ES-I3 (cell line): ENCODE results near the gene TTLL4.
A peak's percentile ranks its signal among the peaks of the same experiment; 100 is the strongest.
"Not testable (repeated sequence)": the region's sequence is repeated elsewhere in the genome, so short reads cannot be mapped to it uniquely, and the experiment has no call there.

Source experiments
- H3K36me3 ChIP-seq: 2 replicates; pipeline ENCODE4 v1.6.1; 2013; ENCODE audit warnings: mild to moderate bottlenecking, low read length, control low read depth, moderate library complexity; ENCODE audit not compliant: insufficient read depth
- H3K4me1 ChIP-seq: 2 replicates; pipeline ENCODE4 v1.6.1; 2013; ENCODE audit warnings: mild to moderate bottlenecking, control low read depth, low read length; ENCODE audit not compliant: insufficient read depth
- H3K9ac ChIP-seq: 2 replicates; pipeline ENCODE4 v1.6.1; 2013; ENCODE audit warnings: low read depth, mild to moderate bottlenecking, low read length, moderate library complexity
- H3K9me3 ChIP-seq: 2 replicates; pipeline ENCODE4 v1.6.1; 2013; ENCODE audit warnings: mild to moderate bottlenecking, low read length, moderate library complexity; ENCODE audit not compliant: control insufficient read depth, insufficient read depth

Gene TTLL4, protein sequence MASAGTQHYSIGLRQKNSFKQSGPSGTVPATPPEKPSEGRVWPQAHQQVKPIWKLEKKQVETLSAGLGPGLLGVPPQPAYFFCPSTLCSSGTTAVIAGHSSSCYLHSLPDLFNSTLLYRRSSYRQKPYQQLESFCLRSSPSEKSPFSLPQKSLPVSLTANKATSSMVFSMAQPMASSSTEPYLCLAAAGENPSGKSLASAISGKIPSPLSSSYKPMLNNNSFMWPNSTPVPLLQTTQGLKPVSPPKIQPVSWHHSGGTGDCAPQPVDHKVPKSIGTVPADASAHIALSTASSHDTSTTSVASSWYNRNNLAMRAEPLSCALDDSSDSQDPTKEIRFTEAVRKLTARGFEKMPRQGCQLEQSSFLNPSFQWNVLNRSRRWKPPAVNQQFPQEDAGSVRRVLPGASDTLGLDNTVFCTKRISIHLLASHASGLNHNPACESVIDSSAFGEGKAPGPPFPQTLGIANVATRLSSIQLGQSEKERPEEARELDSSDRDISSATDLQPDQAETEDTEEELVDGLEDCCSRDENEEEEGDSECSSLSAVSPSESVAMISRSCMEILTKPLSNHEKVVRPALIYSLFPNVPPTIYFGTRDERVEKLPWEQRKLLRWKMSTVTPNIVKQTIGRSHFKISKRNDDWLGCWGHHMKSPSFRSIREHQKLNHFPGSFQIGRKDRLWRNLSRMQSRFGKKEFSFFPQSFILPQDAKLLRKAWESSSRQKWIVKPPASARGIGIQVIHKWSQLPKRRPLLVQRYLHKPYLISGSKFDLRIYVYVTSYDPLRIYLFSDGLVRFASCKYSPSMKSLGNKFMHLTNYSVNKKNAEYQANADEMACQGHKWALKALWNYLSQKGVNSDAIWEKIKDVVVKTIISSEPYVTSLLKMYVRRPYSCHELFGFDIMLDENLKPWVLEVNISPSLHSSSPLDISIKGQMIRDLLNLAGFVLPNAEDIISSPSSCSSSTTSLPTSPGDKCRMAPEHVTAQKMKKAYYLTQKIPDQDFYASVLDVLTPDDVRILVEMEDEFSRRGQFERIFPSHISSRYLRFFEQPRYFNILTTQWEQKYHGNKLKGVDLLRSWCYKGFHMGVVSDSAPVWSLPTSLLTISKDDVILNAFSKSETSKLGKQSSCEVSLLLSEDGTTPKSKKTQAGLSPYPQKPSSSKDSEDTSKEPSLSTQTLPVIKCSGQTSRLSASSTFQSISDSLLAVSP

DNA sequence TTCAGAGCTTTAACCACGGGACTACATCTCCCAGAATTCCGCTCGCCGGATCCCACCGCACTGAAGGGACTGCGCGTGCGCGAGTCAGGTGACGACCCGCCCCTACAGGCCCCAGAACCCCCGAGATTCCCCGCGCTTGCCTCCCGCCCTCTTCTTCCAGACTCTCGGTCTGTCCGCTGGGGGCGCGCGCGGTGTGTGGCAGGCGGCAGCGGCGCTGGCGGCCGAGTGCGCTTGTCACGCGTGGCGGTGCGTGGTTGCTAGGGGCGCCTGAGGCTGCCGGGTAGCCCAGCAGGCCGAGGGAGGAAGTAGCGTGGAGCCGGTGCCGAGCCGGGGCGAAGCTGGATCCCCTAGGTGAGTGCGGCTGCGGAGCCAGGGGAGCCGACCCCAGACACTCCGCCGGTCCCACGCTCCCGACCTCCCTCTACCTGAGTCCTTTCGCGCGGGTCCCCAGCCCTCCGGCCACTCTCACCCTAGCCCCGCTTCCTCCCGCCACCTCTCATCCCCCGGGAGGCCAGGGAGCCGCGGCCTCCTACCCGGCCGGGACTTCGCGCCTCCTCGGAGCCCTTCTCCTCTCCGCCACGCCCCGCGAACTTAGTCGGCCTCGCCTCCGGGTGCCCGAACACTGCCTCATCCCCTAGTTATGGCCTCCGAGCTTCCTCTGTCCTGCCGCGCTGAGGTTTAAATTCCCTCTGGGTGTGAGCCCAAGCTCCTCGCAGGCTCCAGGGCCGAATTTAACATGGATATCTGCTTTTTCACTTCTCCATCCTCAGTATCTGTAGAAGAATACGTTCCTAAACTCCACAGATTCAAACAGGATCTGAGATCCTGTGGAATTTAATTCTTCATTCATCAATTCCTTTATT is at the start of gene TTLL4:
TTLL4 (plus strand) TSS at position 149 of the 863 bp plus-strand sequence. CDS start 26,842 bp downstream, outside the sequence.
- H3K9me3 ChIP-seq = no peaks in the 10 kb centered on the region
- H3K36me3 ChIP-seq = peaks cover 4% of the 10 kb centered on the region; the same call in 1 of the 2 replicates
- H3K9ac ChIP-seq = peak within 1 kb of the TSS; percentile 71
- peaks cover 4% of the 10 kb centered on the region; the same call in 1 of the 2 replicates for H3K4me1 ChIP-seq

DNA sequence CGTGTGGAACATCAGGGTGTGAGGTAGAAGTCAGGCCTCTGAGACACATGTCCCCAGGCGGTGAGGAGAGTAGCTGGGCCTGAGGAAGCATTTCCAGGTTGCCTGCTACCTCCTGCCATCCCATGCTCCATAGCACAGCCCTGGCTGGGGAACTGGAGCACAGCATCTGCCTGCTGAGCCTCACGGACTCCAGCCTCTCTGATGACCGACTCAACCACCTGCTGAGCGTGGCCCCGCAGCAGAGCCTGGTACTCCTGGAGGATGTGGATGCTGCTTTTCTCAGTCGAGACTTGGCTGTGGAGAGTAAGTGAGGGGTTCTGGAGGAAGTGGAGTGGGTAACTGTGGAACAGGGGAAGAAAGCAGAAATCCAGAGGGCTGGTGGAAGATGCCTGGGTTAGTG is 48.3 kb upstream of the TTLL4 start:
- H3K4me1 ChIP-seq = no peaks in the 10 kb centered on the region
- no peak overlapping the region for H3K9ac ChIP-seq
- H3K36me3 ChIP-seq = peaks cover 14% of the 10 kb centered on the region; the same call in 1 of the 2 replicates
- no peaks in the 10 kb centered on the region for H3K9me3 ChIP-seq

GRCh38 chr2:218662827-218663226 is 47.8 kb upstream of the TTLL4 start:
- Histone ChIP-seq H3K4me1 (no peaks in the 10 kb centered on the region), H3K9ac (no peak overlapping the region), H3K36me3 (peaks cover 18% of the 10 kb centered on the region), H3K9me3 (no peaks in the 10 kb centered on the region)

GRCh38 chr2:218663901-218664300 is 46.7 kb upstream of the TTLL4 start:
- Histone ChIP-seq H3K36me3 (peaks cover 19% of the 10 kb centered on the region), H3K9me3 (no peaks in the 10 kb centered on the region), H3K4me1 (no peaks in the 10 kb centered on the region), H3K9ac (no peak overlapping the region)

GRCh38 chr2:218664653-218665052 is 46.0 kb upstream of the TTLL4 start:
- Histone ChIP-seq H3K4me1 (no peaks in the 10 kb centered on the region), H3K36me3 (peaks cover 19% of the 10 kb centered on the region)

GRCh38 chr2:218671097-218671653 is 39.5 kb upstream of the TTLL4 start:
- H3K36me3 ChIP-seq = peaks cover 4% of the 10 kb centered on the region
- no peaks in the 10 kb centered on the region for H3K9me3 ChIP-seq
- H3K9ac ChIP-seq = peak overlapping the region; percentile 82
- H3K4me1 ChIP-seq = no peaks in the 10 kb centered on the region

More at GRCh38 chr2:218664653-218665052, 46.0 kb upstream of the TTLL4 start:
- Histone ChIP-seq H3K9ac (no peak overlapping the region), H3K9me3 (no peaks in the 10 kb centered on the region)

DNA sequence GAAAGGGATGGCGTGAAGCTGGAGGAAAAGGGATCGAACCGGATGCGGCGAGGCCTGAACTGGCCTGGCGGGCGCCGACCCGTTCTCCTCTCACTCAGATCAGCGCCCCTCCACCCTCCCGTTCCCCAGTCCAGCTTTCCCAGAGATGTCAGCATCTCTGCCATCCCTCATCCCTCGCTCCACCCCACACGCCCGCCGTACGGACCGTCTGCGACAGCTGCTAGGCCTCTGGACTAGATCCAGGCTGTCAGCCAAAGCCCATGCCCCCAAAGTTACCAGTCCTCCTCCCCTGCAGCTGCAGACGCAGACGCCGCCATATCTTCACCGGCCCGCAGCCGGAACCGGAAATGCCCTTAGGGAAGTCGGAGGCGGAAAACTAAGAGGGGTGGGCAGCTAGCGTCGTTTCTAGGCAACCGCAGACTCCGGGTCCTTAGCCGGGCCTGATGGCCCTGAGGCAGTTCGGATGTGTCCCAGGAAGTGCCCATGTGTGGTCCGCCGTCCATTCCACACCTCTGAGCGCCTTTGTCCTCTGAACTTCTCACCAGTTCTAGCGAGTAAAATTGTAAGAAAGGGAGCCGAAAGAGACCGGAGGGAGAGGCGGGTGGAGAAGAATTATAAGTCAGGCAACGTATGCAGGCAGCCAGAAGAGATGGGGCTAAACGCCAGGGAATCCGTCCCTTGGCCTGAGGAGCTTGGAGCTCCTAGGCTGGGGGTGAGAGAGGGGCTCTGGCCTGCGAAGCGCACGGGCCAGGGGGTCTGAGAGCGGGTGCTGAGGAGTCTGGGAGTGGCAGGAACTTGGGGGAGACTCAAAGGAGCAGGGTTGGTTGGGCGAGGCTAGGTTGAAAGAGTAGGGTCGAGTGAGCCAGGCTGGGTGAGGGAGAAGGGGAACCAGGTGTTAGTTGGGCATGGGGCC is 38.7 kb upstream of the TTLL4 start, which contains the start of the genes RNF25 and STK36:
RNF25 (minus strand) TSS at position 349 of the 913 bp plus-strand sequence; CDS start at position 317, 32 bp downstream.
STK36 (plus strand) TSS at position 433 of the 913 bp plus-strand sequence. CDS start 744 bp downstream, outside the sequence.
- no peaks in the 10 kb centered on the region for H3K9me3 ChIP-seq
- H3K36me3 ChIP-seq = peaks cover 4% of the 10 kb centered on the region
- H3K4me1 ChIP-seq = no peaks in the 10 kb centered on the region
- H3K9ac ChIP-seq = peak within 1 kb of the TSS; percentile 82

- Histone ChIP-seq H3K9me3 (no peaks in the 10 kb centered on the region), H3K36me3 (no peaks in the 10 kb centered on the region), H3K4me1 (no peaks in the 10 kb centered on the region), H3K9ac (no peak overlapping the region)
Measured at GRCh38 chr2:218679119-218679518, 31.5 kb upstream of the TTLL4 start.

- no peak overlapping the region for H3K9ac ChIP-seq
- 0 out of 2 replicates have a peak, but pooled peaks cover 1% of the 10 kb centered on the region for H3K36me3 ChIP-seq
- no peaks in the 10 kb centered on the region for H3K9me3 ChIP-seq
- no peaks in the 10 kb centered on the region for H3K4me1 ChIP-seq
Measured at GRCh38 chr2:218680061-218680460, 30.6 kb upstream of the TTLL4 start.

DNA sequence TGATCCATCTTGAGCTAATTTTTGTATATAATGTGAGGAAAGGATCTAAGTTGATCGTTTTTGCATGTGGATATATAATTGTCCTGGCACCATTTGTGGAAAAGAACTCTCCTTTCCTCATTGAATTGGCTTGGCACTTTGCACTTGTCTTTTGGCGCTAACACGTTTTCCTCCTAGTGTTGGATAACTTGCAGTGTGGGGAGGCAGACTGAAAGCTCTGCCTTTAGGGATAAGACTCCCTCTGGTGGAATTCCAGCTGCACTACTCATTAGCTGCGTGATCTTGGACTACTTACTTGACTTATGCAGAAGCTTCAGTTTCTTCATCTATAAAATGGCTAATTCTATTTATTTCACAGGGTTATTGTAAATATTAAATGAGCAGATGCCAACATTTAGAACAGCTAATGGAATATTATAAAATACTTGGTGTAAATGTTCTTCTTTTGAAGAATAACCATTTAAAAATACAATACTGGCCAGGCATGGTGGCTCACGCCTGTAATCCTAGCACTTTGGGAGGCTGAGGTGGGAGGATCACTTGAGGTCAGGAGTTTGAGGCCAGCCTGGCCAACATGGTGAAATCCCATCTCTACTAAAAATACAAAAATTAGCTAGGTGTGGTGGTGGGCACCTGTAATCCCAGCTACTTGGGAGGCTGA is 23.1 kb upstream of the TTLL4 start:
- H3K9me3 ChIP-seq, H3K4me1 ChIP-seq, H3K9ac ChIP-seq, H3K36me3 ChIP-seq: not testable (repeated sequence)

DNA sequence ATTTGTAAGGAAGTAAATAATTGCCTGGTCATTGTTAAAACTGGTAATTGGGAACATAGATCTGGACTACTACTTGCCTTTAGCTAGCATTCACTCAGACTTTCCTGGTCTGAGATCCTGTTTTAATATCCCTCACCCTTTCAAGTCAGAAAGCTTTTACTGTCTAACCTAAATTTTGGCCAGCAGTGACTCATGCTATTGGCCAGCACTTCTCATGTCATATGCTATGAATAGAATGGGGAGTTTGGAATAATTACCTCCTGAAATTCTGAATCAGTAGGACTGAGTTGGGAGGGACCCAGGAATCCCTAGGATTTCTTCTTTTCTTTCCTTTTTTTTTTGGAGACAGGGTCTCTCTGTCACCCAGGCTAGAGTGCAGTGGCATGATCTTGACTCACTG is 19.4 kb upstream of the TTLL4 start:
- H3K36me3 ChIP-seq = peaks cover 12% of the 10 kb centered on the region; the same call in 1 of the 2 replicates
- no peak overlapping the region for H3K9ac ChIP-seq
- H3K9me3 ChIP-seq = no peaks in the 10 kb centered on the region
- no peaks in the 10 kb centered on the region; the same call in 1 of the 2 replicates for H3K4me1 ChIP-seq
